NK-92 treated with Interleukin-12 subunit alpha and Interleukin-12 subunit beta, amount 100 ng/mL, for 24 hours (cell line): Measurements from ENCODE around the gene MSL1.
"Not testable (repeated sequence)": the region's sequence is repeated elsewhere in the genome, so short reads cannot be mapped to it uniquely, and the experiment has no call there.

ENCODE experiments used
- DNase-seq: peaks from one replicate; lab custom pipeline; 2025; lab: John Stamatoyannopoulos, UW

MSL1 gene

GRCh38 chr17:40130352-40131042 is 8.7 kb downstream of the MSL1 start:
- DNase-seq: no peak

- DNase-seq: no peak
These were observed 12.4 kb downstream of the MSL1 start for GRCh38 chr17:40134184-40134583.

- no peak for DNase-seq
These were observed 14.0 kb downstream of the MSL1 start for GRCh38 chr17:40135817-40136216.

GRCh38 chr17:40139566-40140058 is 17.8 kb downstream of the MSL1 start:
- no peak for DNase-seq

- not testable (repeated sequence) for DNase-seq
These were observed 21.4 kb downstream of the MSL1 start for GRCh38 chr17:40143166-40143565.

GRCh38 chr17:40145476-40145875 is 23.7 kb downstream of the MSL1 start:
- DNase-seq: no peak

- no peak for DNase-seq
These were observed 26.8 kb downstream of the MSL1 start for GRCh38 chr17:40148527-40148926.

- no peak for DNase-seq
These were observed 28.5 kb downstream of the MSL1 start for GRCh38 chr17:40150276-40150675.

- DNase-seq: no peak
These were observed 29.7 kb downstream of the MSL1 start for GRCh38 chr17:40151414-40151963.

GRCh38 chr17:40153603-40154236 is 31.9 kb downstream of the MSL1 start:
- DNase-seq: no peak

- no peak for DNase-seq
These were observed 36.2 kb downstream of the MSL1 start for GRCh38 chr17:40157973-40158372.

- no peak for DNase-seq
These were observed 36.8 kb downstream of the MSL1 start for GRCh38 chr17:40158438-40159013.

GRCh38 chr17:40159456-40159855 is 37.7 kb downstream of the MSL1 start:
- no peak for DNase-seq

GRCh38 chr17:40167685-40168261 is 46.0 kb downstream of the MSL1 start:
- no peak for DNase-seq

GRCh38 chr17:40168262-40168832 is 46.6 kb downstream of the MSL1 start:
- no peak for DNase-seq

GRCh38 chr17:40170325-40170724 is 48.6 kb downstream of the MSL1 start:
- DNase-seq: no peak

- DNase-seq: no peak
These were observed 50.0 kb downstream of the MSL1 start for GRCh38 chr17:40171750-40172149.

GRCh38 chr17:40173091-40173777 is 51.5 kb downstream of the MSL1 start:
- no peak for DNase-seq

- no peak for DNase-seq
These were observed 52.0 kb downstream of the MSL1 start for GRCh38 chr17:40173778-40174135.

GRCh38 chr17:40174514-40174913 is 52.7 kb downstream of the MSL1 start:
- no peak for DNase-seq

- DNase-seq: no peak
These were observed 54.4 kb downstream of the MSL1 start for GRCh38 chr17:40175928-40176753.
